Endothelial cell of umbilical vein (primary cell): ENCODE data around the gene PTPN14. TPM values are rescaled to one million over a fixed set of nuclear protein-coding genes. Genes with fewer than 3 reads are reported as not detected.

Source experiments
- BruUV-seq: library from RNA; stranded (reverse); fragments of 400-500 nt; replicated peaks from 2 replicates; lab custom pipeline; 2021; lab: Mats Ljungman, UMichigan
- CTCF ChIA-PET: fragments of 300-600, 350-600 bp; sonication (Branson Sonifier 250); formaldehyde crosslinking; loops from one replicate; lab custom pipeline; 2021; ENCODE audit warnings: antibody characterized with exemption, inconsistent platforms; lab: Charles Lee
- POLR2A ChIA-PET: fragments of 300-600, 350-600 bp; sonication (Branson Sonifier 250); formaldehyde crosslinking; loops from one replicate; lab custom pipeline; 2021; ENCODE audit warnings: antibody characterized with exemption, inconsistent platforms; lab: Charles Lee
- DNase-seq: peaks from one replicate; pipeline ENCODE4 v3.0.0-alpha.2; 2011; ENCODE audit warnings: low read depth, low spot score
- FAIRE-seq: peaks from 2 replicates; lab custom pipeline; 2011; peaks lifted over from hg19 to GRCh38; lab: Jason Lieb, UNC
- H2AFZ ChIP-seq: 2 replicates; pipeline ENCODE4 v1.6.0; 2012; ENCODE audit warnings: low read depth, low read length, control low read depth, inconsistent platforms
- H3K27ac ChIP-seq: 2 replicates; pipeline ENCODE4 v1.5.1; 2011; ENCODE audit warnings: low read depth, mild to moderate bottlenecking, control low read depth, low read length, moderate library complexity; ENCODE audit not compliant: insufficient read depth
- H3K27me3 ChIP-seq, 2 experiments: 2 replicates each; pipeline versions ENCODE4 v1.6.0 to v1.6.1; 2011; ENCODE audit warnings: low read length in 2 of 2, mixed read lengths in 1 of 2; ENCODE audit not compliant: control insufficient read depth in 2 of 2, insufficient read depth in 2 of 2
- H3K36me3 ChIP-seq, 2 experiments: 2 replicates in 1 of 2; 3 replicates in 1 of 2; pipeline ENCODE4 v1.5.1; 2011; ENCODE audit warnings: low read length in 2 of 2, mild to moderate bottlenecking in 1 of 2, moderate library complexity in 1 of 2; ENCODE audit not compliant: control insufficient read depth in 2 of 2, insufficient read depth in 2 of 2; ENCODE audit errors: extremely low read depth in 1 of 2
- H3K4me1 ChIP-seq: 3 replicates; pipeline ENCODE4 v1.5.1; 2011; ENCODE audit warnings: mild to moderate bottlenecking, low read length; ENCODE audit not compliant: control insufficient read depth, insufficient read depth; ENCODE audit errors: extremely low read depth
- H3K4me2 ChIP-seq: 2 replicates; pipeline ENCODE4 v1.6.1; 2011; ENCODE audit warnings: low read length, control low read depth, mixed read lengths; ENCODE audit not compliant: insufficient read depth
- H3K4me3 ChIP-seq, 3 experiments: fragments of 200-600 bp in 1 of 3; sonication (generic), shearing (Covaris generic) in 1 of 3; replicated peaks in 1 of 3; 2 replicates each; pipeline ENCODE4 v1.5.1; 2011 to 2016; ENCODE audit warnings: control low read depth in 3 of 3, low read length in 3 of 3, mild to moderate bottlenecking in 2 of 3, inconsistent platforms in 1 of 3, low read depth in 1 of 3, moderate library complexity in 1 of 3; ENCODE audit not compliant: insufficient read depth in 1 of 3
- H3K79me2 ChIP-seq: 2 replicates; pipeline ENCODE4 v1.6.0; 2012; ENCODE audit warnings: low read length, inconsistent platforms; ENCODE audit not compliant: control insufficient read depth, insufficient read depth
- H3K9ac ChIP-seq: replicated peaks from 2 replicates; pipeline ENCODE3; 2011; ENCODE audit warnings: low read length, control low read depth; ENCODE audit not compliant: insufficient read depth; ENCODE audit errors: extremely low read depth
- H3K9me1 ChIP-seq: replicated peaks from 3 replicates; pipeline ENCODE4 v1.6.0; 2011; ENCODE audit warnings: mild to moderate bottlenecking, low read length; ENCODE audit not compliant: control insufficient read depth, insufficient read depth; ENCODE audit errors: extremely low read depth
- H3K9me3 ChIP-seq: replicated peaks from 2 replicates; pipeline ENCODE4 v1.5.1; 2012; ENCODE audit warnings: low read length, inconsistent platforms; ENCODE audit not compliant: control insufficient read depth, insufficient read depth
- H4K20me1 ChIP-seq: replicated peaks from 2 replicates; pipeline ENCODE3; 2011; ENCODE audit warnings: mild to moderate bottlenecking, low read length; ENCODE audit not compliant: control insufficient read depth, insufficient read depth; ENCODE audit errors: extremely low read depth
- EZH2 ChIP-seq: IDR thresholded peaks from 2 replicates; pipeline ENCODE4 v1.6.1; 2012; ENCODE audit warnings: borderline replicate concordance, low read depth, mild to moderate bottlenecking, moderate library complexity, low read length, inconsistent platforms; ENCODE audit not compliant: severe bottlenecking
- FOS ChIP-seq: IDR thresholded peaks from 2 replicates; pipeline ENCODE4 v1.6.1; 2011; ENCODE audit warnings: mild to moderate bottlenecking, low read length, moderate library complexity, borderline replicate concordance; ENCODE audit not compliant: insufficient read depth
- GATA2 ChIP-seq: IDR thresholded peaks from 2 replicates; pipeline ENCODE4 v1.7.0; 2011; ENCODE audit warnings: low read depth, mild to moderate bottlenecking, moderate library complexity, mixed read lengths, low read length; ENCODE audit not compliant: insufficient read length, insufficient read depth
- JUN ChIP-seq: IDR thresholded peaks from 2 replicates; pipeline ENCODE4 v1.6.1; 2011; ENCODE audit warnings: borderline replicate concordance, low read depth; ENCODE audit not compliant: insufficient read length, insufficient read depth
- MYC ChIP-seq: IDR thresholded peaks from one replicate; pipeline ENCODE4 v1.6.1; 2011; ENCODE audit warnings: mild to moderate bottlenecking, low read depth, low read length
- POLR2A ChIP-seq: IDR thresholded peaks from 2 replicates; pipeline ENCODE4 v1.6.1; 2012; ENCODE audit warnings: low read depth, mild to moderate bottlenecking, control low read depth, low read length
- POLR2AphosphoS5 ChIP-seq: IDR thresholded peaks from 2 replicates; pipeline ENCODE4 v1.6.1; 2012; ENCODE audit warnings: low read depth, mild to moderate bottlenecking, control low read depth, low read length, moderate library complexity; ENCODE audit not compliant: insufficient read depth
- dilution Hi-C: fragments of 300-500 bp; cut with MboI; formaldehyde crosslinking; loops from one replicate; pipeline ENCODE4 v1.15.0; 2019; ENCODE audit warnings: low sequenced_read_pairs; ENCODE audit not compliant: extremely low pct_ligation_motif_present
- intact Hi-C: fragments of 100-400 bp; cut with micrococcal nuclease; formaldehyde crosslinking; loops from one replicate; pipeline ENCODE4 v1.10.0; 2022
- polyA plus RNA-seq, 4 experiments: library from polyadenylated mRNA; depleted of rRNA in 3 of 4; stranded (reverse) in 3 of 4; unstranded in 1 of 4; fragments of >200 nt; gene quantifications; 2 replicates each; pipeline versions ENCODE4 v1.2.1 to v1.2.3, GENCODE V29; 2011 to 2012; ENCODE audit warnings: missing spikeins in 1 of 4
- total RNA-seq: library from RNA; stranded (reverse); gene quantifications from 2 replicates; pipeline ENCODE4 v1.2.3, GENCODE V29; 2021
- TF ChIP-seq, protein P1 (sequence below), 2 donors: IDR thresholded peaks; 1 replicate in 1 of 2; 2 replicates in 1 of 2; pipeline ENCODE4 v1.5.1; 2011; ENCODE audit warnings: low read length in 2 of 2, mild to moderate bottlenecking in 2 of 2, moderate library complexity in 2 of 2, control low read depth in 1 of 2, inconsistent platforms in 1 of 2, low read depth in 1 of 2; ENCODE audit not compliant: insufficient read depth in 1 of 2; ENCODE audit errors: extremely low read depth in 1 of 2
- TF ChIP-seq, protein P2 (sequence below): IDR thresholded peaks from 2 replicates; pipeline ENCODE4 v1.6.1; 2011; ENCODE audit not compliant: insufficient read depth, insufficient read length

Gene PTPN14
- total and polyA plus RNA-seq, 2 donors (not counting 3 experiments of a cell fraction or from before 2014, with no cell fraction given): 18.5 to 93.0 TPM

DNA sequence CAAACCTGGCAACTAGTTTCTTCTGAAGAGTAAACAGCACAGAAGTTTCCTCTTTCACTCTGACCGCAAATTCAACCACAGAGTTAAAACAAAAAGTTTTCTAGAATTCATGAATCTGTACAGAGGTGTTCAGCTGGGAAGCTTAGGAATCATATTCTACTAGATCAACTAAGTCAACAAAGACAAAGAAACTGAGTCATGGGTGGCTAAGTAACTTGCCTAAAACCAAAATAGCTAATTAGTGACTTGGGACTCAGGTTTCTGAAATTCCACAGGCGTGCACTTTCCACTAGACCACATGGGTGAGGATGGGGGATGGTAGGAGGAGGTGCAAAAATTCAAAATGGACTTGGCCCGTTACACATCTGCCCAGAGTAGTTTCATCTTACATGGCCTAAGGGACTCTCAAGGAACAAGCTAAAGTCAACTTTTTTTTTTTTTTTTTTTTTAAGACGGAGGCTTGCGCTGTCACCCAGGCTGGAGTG lies 25.8 kb downstream of the PTPN14 start:
- no peaks in the 10 kb centered on the region for H3K4me1 ChIP-seq
- no TSS peak for BruUV-seq
- TF ChIP-seq FOS: no peak
- no peak for TF ChIP-seq MYC
- TF ChIP-seq GATA2: no peak
- no peak for TF ChIP-seq POLR2AphosphoS5
- TF ChIP-seq, protein P1, sequence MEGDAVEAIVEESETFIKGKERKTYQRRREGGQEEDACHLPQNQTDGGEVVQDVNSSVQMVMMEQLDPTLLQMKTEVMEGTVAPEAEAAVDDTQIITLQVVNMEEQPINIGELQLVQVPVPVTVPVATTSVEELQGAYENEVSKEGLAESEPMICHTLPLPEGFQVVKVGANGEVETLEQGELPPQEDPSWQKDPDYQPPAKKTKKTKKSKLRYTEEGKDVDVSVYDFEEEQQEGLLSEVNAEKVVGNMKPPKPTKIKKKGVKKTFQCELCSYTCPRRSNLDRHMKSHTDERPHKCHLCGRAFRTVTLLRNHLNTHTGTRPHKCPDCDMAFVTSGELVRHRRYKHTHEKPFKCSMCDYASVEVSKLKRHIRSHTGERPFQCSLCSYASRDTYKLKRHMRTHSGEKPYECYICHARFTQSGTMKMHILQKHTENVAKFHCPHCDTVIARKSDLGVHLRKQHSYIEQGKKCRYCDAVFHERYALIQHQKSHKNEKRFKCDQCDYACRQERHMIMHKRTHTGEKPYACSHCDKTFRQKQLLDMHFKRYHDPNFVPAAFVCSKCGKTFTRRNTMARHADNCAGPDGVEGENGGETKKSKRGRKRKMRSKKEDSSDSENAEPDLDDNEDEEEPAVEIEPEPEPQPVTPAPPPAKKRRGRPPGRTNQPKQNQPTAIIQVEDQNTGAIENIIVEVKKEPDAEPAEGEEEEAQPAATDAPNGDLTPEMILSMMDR (IDR thresholded peaks at IDR 0.05; ENCODE audit: extremely low read depth in 1 of 2, insufficient read depth in 1 of 2, low read depth in 1 of 2, low read length in 2 of 2): no peak
- TF ChIP-seq, protein P2, sequence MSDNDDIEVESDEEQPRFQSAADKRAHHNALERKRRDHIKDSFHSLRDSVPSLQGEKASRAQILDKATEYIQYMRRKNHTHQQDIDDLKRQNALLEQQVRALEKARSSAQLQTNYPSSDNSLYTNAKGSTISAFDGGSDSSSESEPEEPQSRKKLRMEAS: no peak
- TF ChIP-seq JUN: no peak
- TF ChIP-seq EZH2: no peak
- TF ChIP-seq POLR2A: no peak
- H3K9me3 ChIP-seq: no peaks in the 10 kb centered on the region
- H3K36me3 ChIP-seq: no peaks in the 10 kb centered on the region
- no peak overlapping the region for H2AFZ ChIP-seq
- no peak overlapping the region for H3K4me3 ChIP-seq
- dilution Hi-C loops: no loop called here
- FAIRE-seq (no peak), DNase-seq (no peak)
- no peak overlapping the region for H3K27ac ChIP-seq
- no peak overlapping the region for H3K9ac ChIP-seq
- H3K9me1 ChIP-seq: no peaks in the 10 kb centered on the region
- POLR2A ChIA-PET: interaction anchor here (0.7 kb wide), 1 partner anchor 103 kb away, joined by 3 read pairs; no protein-coding TSS in a partner anchor
- intact Hi-C loops: loop anchor here (2.0 kb wide), 1 partner anchor 13 kb away; no protein-coding TSS in a partner anchor
- peaks cover 91% of the 10 kb centered on the region for H3K79me2 ChIP-seq
- peaks cover 8% of the 10 kb centered on the region for H4K20me1 ChIP-seq
- no peaks in the 10 kb centered on the region for H3K27me3 ChIP-seq
- no peak overlapping the region for H3K4me2 ChIP-seq
- CTCF ChIA-PET: interaction anchor here (0.6 to 1.7 kb wide), 3 partner anchors 12 to 193 kb away, joined by 3 to 4 read pairs (median 3); no protein-coding TSS in a partner anchor
